ENCODE data around the gene ADARB2.
"Not testable (repeated sequence)": the region's sequence is repeated elsewhere in the genome, so short reads cannot be mapped to it uniquely, and the experiment has no call there.

The ADARB2 gene

GRCh38 chr10:1367938-1368841 is 369.1 kb downstream of the ADARB2 start:
- no peak for DNase-seq (ENCODE audit: low read depth)

- no peak for DNase-seq (ENCODE audit: low read depth)
Observed at GRCh38 chr10:1366811-1367425, 370.4 kb downstream of the ADARB2 start.

- DNase-seq (ENCODE audit: low read depth) = no peak
Observed at GRCh38 chr10:1366322-1366691, 371.0 kb downstream of the ADARB2 start.

GRCh38 chr10:1365540-1366321 is 371.6 kb downstream of the ADARB2 start:
- no peak for DNase-seq (ENCODE audit: low read depth)

GRCh38 chr10:1364151-1364910 is 373.0 kb downstream of the ADARB2 start:
- DNase-seq (ENCODE audit: low read depth) = no peak

- DNase-seq (ENCODE audit: low read depth) = no peak
Observed at GRCh38 chr10:1363446-1364121, 373.7 kb downstream of the ADARB2 start.

GRCh38 chr10:1362589-1363445 is 374.5 kb downstream of the ADARB2 start:
- DNase-seq (ENCODE audit: low read depth) = no peak

- DNase-seq (ENCODE audit: low read depth) = no peak
Observed at GRCh38 chr10:1361411-1362105, 375.8 kb downstream of the ADARB2 start.

- no peak for DNase-seq (ENCODE audit: low read depth)
Observed at GRCh38 chr10:1360558-1361164, 376.7 kb downstream of the ADARB2 start.

- no peak for DNase-seq (ENCODE audit: low read depth)
Observed at GRCh38 chr10:1360011-1360557, 377.2 kb downstream of the ADARB2 start.

- DNase-seq (ENCODE audit: low read depth) = no peak
Observed at GRCh38 chr10:1359626-1359955, 377.7 kb downstream of the ADARB2 start.

GRCh38 chr10:1358860-1359625 is 378.3 kb downstream of the ADARB2 start:
- DNase-seq (ENCODE audit: low read depth) = no peak

GRCh38 chr10:1358147-1358546 is 379.2 kb downstream of the ADARB2 start:
- no peak for DNase-seq (ENCODE audit: low read depth)

GRCh38 chr10:1356349-1356748 is 381.0 kb downstream of the ADARB2 start:
- DNase-seq (ENCODE audit: low read depth) = no peak

GRCh38 chr10:1354809-1355710 is 382.3 kb downstream of the ADARB2 start:
- DNase-seq (ENCODE audit: low read depth) = no peak

- not testable (repeated sequence) for DNase-seq (ENCODE audit: low read depth)
Observed at GRCh38 chr10:1352296-1352695, 385.0 kb downstream of the ADARB2 start.

GRCh38 chr10:1348773-1349050 is 388.6 kb downstream of the ADARB2 start:
- no peak for DNase-seq (ENCODE audit: low read depth)

All from fibroblast of gingiva (primary cell).